HepG2 (cell line): ENCODE data around the gene TSPAN18.

Experiments used
- HMGXB4 ChIP-seq, 2 experiments: sonication (generic) in 1 of 2; formaldehyde crosslinking in 1 of 2; IDR thresholded peaks; 2 replicates each; pipeline versions ENCODE4 v1.4.0 to v1.6.1; 2018 to 2020; ENCODE audit warnings: missing genetic modification reagents in 2 of 2, borderline replicate concordance in 1 of 2, low read depth in 1 of 2, mild to moderate bottlenecking in 1 of 2, missing biosample characterization in 1 of 2
- PHB2 ChIP-seq: fragments of 450-650 bp; IDR thresholded peaks from 2 replicates; pipeline ENCODE4 v1.6.1; 2018; ENCODE audit not compliant: partially characterized antibody
- POLR2A ChIP-seq, 2 experiments: IDR thresholded peaks; 2 replicates each; pipeline ENCODE4 v1.6.1; 2011; ENCODE audit warnings: low read depth in 2 of 2, low read length in 2 of 2, mild to moderate bottlenecking in 1 of 2, moderate library complexity in 1 of 2; ENCODE audit not compliant: insufficient read depth in 1 of 2
- RCOR2 ChIP-seq: IDR thresholded peaks from 2 replicates; pipeline ENCODE4 v1.6.1; 2016; ENCODE audit warnings: missing biosample characterization, missing genetic modification reagents
- TBX3 ChIP-seq: fragments of 450-650 bp; IDR thresholded peaks from 2 replicates; pipeline ENCODE4 v1.6.1; 2017; ENCODE audit warnings: antibody characterized with exemption, mild to moderate bottlenecking, inconsistent platforms, borderline replicate concordance
- TRIM22 ChIP-seq: fragments of 450-650 bp; IDR thresholded peaks from 2 replicates; pipeline ENCODE4 v1.6.1; 2017

GRCh38 chr11:44860346-44860745 is 133.6 kb downstream of the TSPAN18 start:
- TF ChIP-seq TRIM22 (no peak), PHB2 (no peak), HMGXB4 (CRISPR knock-in tag; IDR thresholded peaks at IDR 0.05; ENCODE audit: borderline replicate concordance in 1 of 2, low read depth in 1 of 2) (no peak), TBX3 (no peak), RCOR2 (CRISPR knock-in tag) (no peak), POLR2A (IDR thresholded peaks at IDR 0.05; ENCODE audit: insufficient read depth in 1 of 2, low read depth in 2 of 2, low read length in 2 of 2) (no peak)
